ENCODE measurements around the gene CNGA1.

- TF ChIP-seq ZNF70 (CRISPR knock-in tag; IDR thresholded peaks at IDR 0.05) (no peak), ZFP3 (CRISPR knock-in tag; IDR thresholded peaks at IDR 0.05) (no peak), PPARA (CRISPR knock-in tag; IDR thresholded peaks at IDR 0.05; ENCODE audit: borderline replicate concordance) (no peak), ARNTL (CRISPR knock-in tag; IDR thresholded peaks at IDR 0.05; ENCODE audit: borderline replicate concordance, low read depth) (no peak), TSHZ2 (CRISPR knock-in tag; IDR thresholded peaks at IDR 0.05) (no peak), CSRNP3 (CRISPR knock-in tag; IDR thresholded peaks at IDR 0.05) (no peak), PATZ1 (CRISPR knock-in tag; IDR thresholded peaks at IDR 0.05; ENCODE audit: borderline replicate concordance) (no peak), CREB5 (CRISPR knock-in tag; IDR thresholded peaks at IDR 0.05; ENCODE audit: low read depth) (no peak), ZC3H10 (CRISPR knock-in tag; IDR thresholded peaks at IDR 0.05) (no peak), TOX (CRISPR knock-in tag; IDR thresholded peaks at IDR 0.05; ENCODE audit: borderline replicate concordance) (no peak), ZFP30 (CRISPR knock-in tag; IDR thresholded peaks at IDR 0.05) (no peak), ZNF8 (CRISPR knock-in tag; IDR thresholded peaks at IDR 0.05) (no peak), SNAI2 (CRISPR knock-in tag; IDR thresholded peaks at IDR 0.05) (no peak), POU6F1 (CRISPR knock-in tag; IDR thresholded peaks at IDR 0.05; ENCODE audit: borderline replicate concordance, low read depth) (no peak)
These were observed 62.2 kb downstream of the CNGA1 start for GRCh38 chr4:47954245-47954644.
